GM23338 (cell line): Measurements from ENCODE around the gene PI4K2A. TPM values are rescaled to one million over a fixed set of nuclear protein-coding genes. Genes with fewer than 3 reads are reported as not detected.

Experiments
- ATAC-seq: fragments of 200-7000 bp; cut with Tn5 transposase; 3 replicates; pipeline ENCODE4 v1.9.1; 2020
- DNase-seq: peaks from one replicate; pipeline ENCODE4 v3.0.0-alpha.2; 2015; ENCODE audit warnings: low spot score
- H2AFZ ChIP-seq: fragments of 200-600 bp; sonication (generic); 2 replicates; pipeline ENCODE4 v1.8.0; 2016; ENCODE audit warnings: antibody characterized with exemption, mild to moderate bottlenecking, moderate library complexity
- H3F3A ChIP-seq: fragments of 200-600 bp; sonication (generic); replicated peaks from 2 replicates; pipeline ENCODE4 v1.8.0; 2017; ENCODE audit warnings: antibody characterized with exemption, mixed run types, low read depth
- H3K27ac ChIP-seq: fragments of 200-600 bp; sonication (generic); 2 replicates; pipeline ENCODE4 v1.6.1; 2016; ENCODE audit warnings: low read depth
- H3K27me3 ChIP-seq: fragments of 200-600 bp; sonication (generic); 2 replicates; pipeline ENCODE4 v1.8.0; 2016; ENCODE audit warnings: mild to moderate bottlenecking, mixed run types, moderate library complexity; ENCODE audit not compliant: insufficient read depth
- H3K36me3 ChIP-seq: fragments of 200-600 bp; sonication (generic); 2 replicates; pipeline ENCODE4 v1.8.0; 2016; ENCODE audit warnings: mild to moderate bottlenecking; ENCODE audit not compliant: insufficient read depth
- H3K4me1 ChIP-seq: fragments of 200-600 bp; sonication (generic); 2 replicates; pipeline ENCODE4 v1.8.0; 2016; ENCODE audit warnings: mild to moderate bottlenecking, moderate library complexity; ENCODE audit not compliant: insufficient read depth
- H3K4me2 ChIP-seq: fragments of 200-600 bp; sonication (generic); 2 replicates; pipeline ENCODE4 v1.7.1; 2017; ENCODE audit warnings: mixed run types
- H3K4me3 ChIP-seq: fragments of 200-600 bp; sonication (generic); 2 replicates; pipeline ENCODE4 v1.6.1; 2016; ENCODE audit warnings: mixed run types
- H3K79me2 ChIP-seq: fragments of 200-600 bp; sonication (generic); replicated peaks from 2 replicates; pipeline ENCODE4 v1.8.0; 2017; ENCODE audit warnings: mild to moderate bottlenecking; ENCODE audit not compliant: insufficient read depth
- H3K9me2 ChIP-seq: fragments of 200-600 bp; sonication (generic); 2 replicates; pipeline ENCODE4 v1.8.0; 2017; ENCODE audit not compliant: insufficient read depth
- H4K20me1 ChIP-seq: fragments of 200-600 bp; sonication (generic); replicated peaks from 2 replicates; pipeline ENCODE4 v1.8.0; 2017; ENCODE audit warnings: mild to moderate bottlenecking; ENCODE audit not compliant: insufficient read depth
- H3K27ac Mint-ChIP-seq: 2 replicates; pipeline ENCODE4 v1.8.0; 2020; ENCODE audit warnings: inconsistent platforms, mild to moderate bottlenecking, moderate library complexity, mixed read lengths
- H3K27me3 Mint-ChIP-seq: 3 replicates; pipeline ENCODE4 v1.8.0; 2022; ENCODE audit warnings: low read depth, mild to moderate bottlenecking, moderate library complexity, mixed read lengths, inconsistent platforms; ENCODE audit not compliant: insufficient read depth, poor library complexity
- H3K36me3 Mint-ChIP-seq: 3 replicates; pipeline ENCODE4 v1.8.0; 2021; ENCODE audit warnings: low read depth, mild to moderate bottlenecking, inconsistent platforms, moderate library complexity, mixed read lengths
- H3K4me1 Mint-ChIP-seq: 3 replicates; pipeline ENCODE4 v1.8.0; 2020; ENCODE audit warnings: mild to moderate bottlenecking, inconsistent platforms, mixed read lengths
- H3K4me3 Mint-ChIP-seq: 3 replicates; pipeline ENCODE4 v1.8.0; 2021; ENCODE audit warnings: moderate library complexity, mild to moderate bottlenecking, inconsistent platforms, mixed read lengths
- H3K9me3 Mint-ChIP-seq: 3 replicates; pipeline ENCODE4 v1.8.0; 2020; ENCODE audit warnings: moderate library complexity, mild to moderate bottlenecking, inconsistent platforms, mixed read lengths
- CTCF ChIP-seq, 2 experiments: fragments of 200-600 bp in 1 of 2; sonication (generic) in 1 of 2; conservative IDR thresholded peaks; 2 replicates each; pipeline versions ENCODE4 v1.5.1 to v1.6.1; 2016 to 2017; ENCODE audit warnings: antibody characterized with exemption in 2 of 2, low read depth in 2 of 2, mild to moderate bottlenecking in 2 of 2, moderate library complexity in 1 of 2
- ETS1 ChIP-seq: IDR thresholded peaks from 2 replicates; pipeline ENCODE4 v1.6.1; 2016; ENCODE audit warnings: antibody characterized with exemption
- EZH2 ChIP-seq: fragments of 200-600 bp; sonication (generic); IDR thresholded peaks from one replicate; pipeline ENCODE4 v1.8.0; 2017; ENCODE audit warnings: antibody characterized with exemption, mild to moderate bottlenecking, low read depth; ENCODE audit not compliant: unreplicated experiment
- JUNB ChIP-seq: IDR thresholded peaks from one replicate; pipeline ENCODE4 v1.6.1; 2016; ENCODE audit warnings: antibody characterized with exemption; ENCODE audit not compliant: unreplicated experiment
- ZNF114 ChIP-seq: fragments of 250-450 bp; sonication (Bioruptor Pico); IDR thresholded peaks from 2 replicates; pipeline ENCODE4 v1.5.0; 2020; ENCODE audit warnings: mild to moderate bottlenecking, moderate library complexity
- ZNF331 ChIP-seq: fragments of 250-450 bp; sonication (Bioruptor Pico); IDR thresholded peaks from 2 replicates; pipeline ENCODE4 v1.5.0; 2020; ENCODE audit warnings: low read depth, mild to moderate bottlenecking, moderate library complexity
- polyA plus RNA-seq: library from polyadenylated mRNA; unstranded; fragments of >200 nt; fragmentation: Nextera tagmentation; extraction: Ambion mirVana; gene quantifications from 2 replicates; pipeline ENCODE4 v1.2.1, GENCODE V29; 2016
- total RNA-seq: library from RNA; depleted of rRNA; stranded (reverse); fragments of >200 nt; shearing (Covaris generic); gene quantifications from 2 replicates; pipeline ENCODE4 v1.2.3, GENCODE V29; 2014

Gene PI4K2A
- total and polyA plus RNA-seq, 2 experiments from 2014 or later, result 8.1 to 29.2 TPM

- DNase-seq (no peak), ATAC-seq (no peak)
- Histone ChIP-seq H3K79me2 (peaks cover 9% of the 10 kb centered on the region; the same call in 1 of the 2 replicates), H3K27me3 (no peaks in the 10 kb centered on the region), H3K9me2 (no peaks in the 10 kb centered on the region), H3F3A (no peaks in the 10 kb centered on the region; the same call in 1 of the 2 replicates), H3K27ac (no peak overlapping the region), H3K4me3 (no peak overlapping the region), H3K4me1 (no peaks in the 10 kb centered on the region), H3K4me2 (no peak overlapping the region), H4K20me1 (no peaks in the 10 kb centered on the region; the same call in 1 of the 2 replicates), H2AFZ (no peak overlapping the region), H3K36me3 (peaks cover 52% of the 10 kb centered on the region)
- H3K36me3 Mint-ChIP-seq, result peaks cover 75% of the 10 kb centered on the region
- H3K27ac Mint-ChIP-seq, result no peak overlapping the region; the same call in 1 of the 2 replicates
- H3K9me3 Mint-ChIP-seq, result no peaks in the 10 kb centered on the region
- H3K4me1 Mint-ChIP-seq, result no peaks in the 10 kb centered on the region
- TF ChIP-seq ZNF114 (CRISPR knock-in tag) (no peak), ETS1 (no peak)
- no peak overlapping the region for H3K4me3 Mint-ChIP-seq
- H3K27me3 Mint-ChIP-seq, result no peaks in the 10 kb centered on the region
Measured at GRCh38 chr10:97656777-97657176, 16.3 kb downstream of the PI4K2A start.

DNA sequence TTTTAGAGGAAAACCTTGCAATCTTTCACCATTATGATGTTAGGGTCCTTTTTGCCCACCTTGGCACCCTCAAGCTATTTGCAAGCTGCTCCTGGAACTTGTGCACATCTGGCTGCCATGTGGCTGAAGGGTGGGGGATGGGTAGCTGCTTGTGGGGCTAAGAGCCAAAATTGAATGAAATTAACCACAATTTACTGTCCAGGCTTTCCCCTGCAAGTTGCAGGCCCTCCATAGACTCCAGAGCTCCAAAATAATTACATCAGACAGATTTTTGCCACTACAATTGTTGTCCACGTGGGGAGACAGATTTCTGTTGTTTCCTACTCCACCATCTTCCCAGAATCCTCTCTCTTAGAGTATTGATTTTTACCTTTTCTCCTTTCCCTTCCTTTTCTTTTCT, 19.1 kb downstream of the PI4K2A start:
- Histone ChIP-seq H3K4me2 (no peak overlapping the region), H2AFZ (no peak overlapping the region), H3K36me3 (peaks cover 32% of the 10 kb centered on the region), H3K4me3 (no peak overlapping the region), H3K27ac (no peak overlapping the region), H3K9me2 (no peaks in the 10 kb centered on the region), H3F3A (no peaks in the 10 kb centered on the region; the same call in 1 of the 2 replicates), H3K27me3 (no peaks in the 10 kb centered on the region), H3K4me1 (no peaks in the 10 kb centered on the region), H4K20me1 (peaks cover 1% of the 10 kb centered on the region; the same call in 1 of the 2 replicates), H3K79me2 (0 out of 2 replicates have a peak, but pooled peaks cover 4% of the 10 kb centered on the region)
- no peaks in the 10 kb centered on the region for H3K4me1 Mint-ChIP-seq
- H3K36me3 Mint-ChIP-seq, result peaks cover 77% of the 10 kb centered on the region
- DNase-seq (no peak), ATAC-seq (no peak)
- H3K4me3 Mint-ChIP-seq, result no peak overlapping the region
- no peaks in the 10 kb centered on the region for H3K9me3 Mint-ChIP-seq
- no peaks in the 10 kb centered on the region for H3K27me3 Mint-ChIP-seq
- H3K27ac Mint-ChIP-seq, result peak overlapping the region; percentile 65; the same call in 1 of the 2 replicates
- TF ChIP-seq ZNF331 (CRISPR knock-in tag) (no peak), ZNF114 (CRISPR knock-in tag) (no peak), CTCF (conservative IDR thresholded peaks at IDR 0.05; ENCODE audit: low read depth in 2 of 2) (no peak), JUNB (no peak), EZH2 (no peak), ETS1 (no peak)
